T-helper 1 cell treated with Interleukin-12 subunit alpha and Interleukin-12 subunit beta and Interleukin-4 antibody, amounts not matched to agents 30 ng/mL and 1 ng/mL, for 36 hours (primary cell): ENCODE measurements around the gene RUNX2. TPM values are rescaled to one million over a fixed set of nuclear protein-coding genes. Genes with fewer than 3 reads are reported as not detected.

Experiments used
- intact Hi-C: fragments of 100-400 bp; cut with micrococcal nuclease; formaldehyde crosslinking; loops from one replicate; pipeline ENCODE4 v1.15.1; 2024
- total RNA-seq: library from RNA; stranded (reverse); gene quantifications from 2 replicates; pipeline ENCODE4 v1.2.3, GENCODE V29; 2022

Gene RUNX2
- total RNA-seq, 1 donor from 2014 or later, result 14.6 TPM

DNA sequence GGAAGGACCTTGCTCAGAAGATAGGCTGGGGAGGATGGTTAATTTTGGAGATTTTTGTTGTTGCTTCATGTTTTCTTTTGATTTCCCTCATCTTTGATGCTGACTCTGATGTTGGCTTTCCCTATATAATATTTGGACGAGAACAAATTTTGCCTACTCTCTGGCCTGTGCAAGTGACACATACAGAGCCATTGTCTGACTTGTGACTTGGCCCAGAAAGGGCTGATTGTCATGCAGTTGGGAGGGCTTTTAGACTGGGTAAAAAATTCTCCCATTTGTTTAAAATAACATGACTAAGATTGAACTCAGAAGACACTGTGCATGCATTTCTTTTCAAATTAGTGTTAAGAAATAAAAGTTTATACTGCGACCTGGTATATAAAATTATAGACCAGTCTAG is 148.2 kb downstream of the RUNX2 start:
- intact Hi-C loops, result loop anchor here (5.0 kb wide), 1 partner anchor 39 kb away; no protein-coding TSS in a partner anchor

DNA sequence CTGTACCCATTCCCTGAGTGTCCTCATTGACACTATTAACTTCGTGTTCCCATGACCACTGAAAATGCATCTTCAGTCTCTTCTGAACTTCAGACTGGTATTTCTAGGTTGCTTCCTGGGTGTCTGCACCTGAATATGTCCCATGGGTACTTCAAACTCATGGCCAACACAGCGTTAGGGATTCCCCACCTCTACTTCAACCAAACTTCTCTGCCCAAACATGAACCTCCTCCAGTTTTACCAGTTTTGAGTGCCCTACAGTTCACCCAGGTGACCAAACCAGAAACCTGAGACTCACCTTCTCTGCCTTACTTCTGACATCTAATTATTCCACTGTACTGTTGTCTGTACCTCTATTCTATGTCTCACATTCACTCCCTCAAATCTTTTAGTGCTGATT is 149.1 kb downstream of the RUNX2 start:
- intact Hi-C loops, result loop anchor here (5.0 kb wide), 1 partner anchor 40 kb away; no protein-coding TSS in a partner anchor

DNA sequence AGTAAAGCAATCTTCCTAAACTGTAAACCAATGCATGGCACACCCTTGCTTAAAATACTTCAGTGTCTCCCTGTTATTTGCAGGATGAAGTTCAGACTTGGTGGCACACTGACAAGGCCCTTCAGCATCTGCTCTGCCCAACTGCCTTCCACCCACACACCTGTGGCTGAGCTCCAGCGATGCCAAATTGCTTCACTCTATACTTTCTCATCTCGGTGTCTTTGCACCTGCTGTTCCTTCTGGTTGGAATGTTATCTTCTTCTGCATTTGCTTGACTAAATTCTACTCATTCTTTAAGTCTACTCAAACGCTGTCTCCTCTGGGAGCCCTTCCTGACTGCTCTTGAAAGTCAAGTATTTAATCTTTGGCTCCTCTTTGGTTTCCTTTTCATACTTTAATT is 149.7 kb downstream of the RUNX2 start:
- intact Hi-C loops, result loop anchor here (5.0 kb wide), 1 partner anchor 40 kb away; no protein-coding TSS in a partner anchor

DNA sequence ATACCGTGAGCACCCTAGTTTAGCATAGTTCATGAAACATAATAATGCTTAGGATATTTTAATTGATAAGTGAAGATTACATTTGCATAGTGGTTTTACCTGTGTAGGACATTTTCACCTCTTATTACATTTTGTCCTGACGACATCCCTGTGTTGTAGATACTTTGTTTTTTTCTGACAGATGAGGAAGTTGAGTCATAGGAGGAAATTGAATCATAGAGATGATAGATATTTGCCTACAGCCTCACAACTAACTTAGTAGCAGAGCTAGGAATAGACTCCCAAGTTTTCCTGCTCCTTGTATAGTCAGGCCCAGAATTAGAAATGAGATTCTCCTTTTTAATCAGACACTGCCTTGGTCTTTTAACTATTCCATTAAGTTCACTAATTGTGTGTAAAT is 150.1 kb downstream of the RUNX2 start:
- intact Hi-C loops, result loop anchor here (5.0 kb wide), 1 partner anchor 41 kb away; no protein-coding TSS in a partner anchor

DNA sequence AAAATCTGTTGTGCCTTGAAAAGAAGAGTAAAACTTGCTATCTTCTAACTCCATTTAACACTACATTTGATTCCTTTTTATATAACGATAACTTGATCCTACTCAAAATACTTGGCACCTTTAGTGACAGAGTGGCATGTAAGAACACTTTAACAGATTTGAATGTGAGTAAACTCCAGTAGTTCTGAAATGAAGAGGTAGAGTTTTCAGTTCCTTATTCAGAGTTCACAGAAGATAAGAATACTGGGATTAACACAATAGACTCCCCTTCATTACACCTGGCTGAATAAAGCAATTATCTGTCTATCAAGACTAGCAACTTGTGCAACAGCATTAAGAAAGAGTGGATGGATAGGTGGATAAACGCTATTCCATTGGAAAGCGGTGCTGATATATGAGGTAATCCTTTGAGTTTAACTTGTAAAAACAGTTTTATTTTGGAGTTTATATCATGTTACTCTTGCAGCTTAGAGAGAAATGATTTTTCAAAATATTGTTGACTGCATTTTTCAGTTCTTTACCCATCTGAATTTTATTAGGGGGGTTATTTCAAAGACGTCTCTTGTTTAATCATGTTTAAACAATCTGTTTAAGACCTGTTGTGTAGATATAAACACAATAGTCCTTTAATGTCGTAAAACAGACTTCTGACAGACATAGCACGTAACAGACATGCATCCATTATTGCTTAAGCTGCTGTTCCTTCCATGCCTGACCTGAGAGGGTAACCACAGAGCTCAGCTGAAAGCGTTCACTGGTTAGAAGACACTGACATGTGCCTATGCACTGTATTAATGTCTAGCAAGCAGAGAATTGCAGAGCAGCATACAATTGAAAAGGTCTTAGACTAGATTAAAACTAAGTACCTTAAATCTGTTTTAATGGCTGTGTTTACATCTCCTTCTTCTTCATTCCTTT is 152.0 kb downstream of the RUNX2 start:
- intact Hi-C loops, result loop anchor here (5.0 kb wide), 1 partner anchor 43 kb away; no protein-coding TSS in a partner anchor

DNA sequence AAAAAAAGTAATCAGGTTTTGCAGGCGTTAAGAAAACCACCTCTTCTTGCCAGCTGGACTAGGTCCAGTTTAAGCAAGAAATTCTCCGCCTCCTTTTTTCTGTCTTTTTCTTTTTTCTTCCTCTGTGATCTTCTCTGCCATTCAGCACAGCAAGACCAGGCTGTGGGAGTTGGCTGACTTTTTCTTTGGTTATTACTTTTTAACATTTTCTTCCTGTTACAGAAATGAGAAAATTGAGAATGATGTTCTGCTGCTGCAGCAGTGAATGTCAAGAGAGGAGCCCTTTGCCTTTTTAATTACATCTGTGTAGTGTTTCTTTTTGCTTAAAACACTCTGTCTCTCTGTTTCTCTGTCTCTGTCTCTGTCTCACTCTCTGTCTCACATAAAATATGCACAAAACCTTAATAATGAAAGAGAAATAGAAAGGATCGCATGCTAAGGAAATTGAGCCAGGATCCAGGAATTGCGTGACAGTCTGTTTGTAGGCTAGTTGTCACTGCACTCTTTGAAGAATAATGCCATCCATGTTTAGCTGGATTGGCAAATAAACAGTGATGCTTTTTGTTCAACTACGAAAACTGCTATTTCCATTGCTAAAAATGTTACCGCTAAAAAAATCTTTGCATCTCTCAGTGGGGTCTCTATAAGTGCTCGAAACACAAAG is 152.8 kb downstream of the RUNX2 start:
- intact Hi-C loops, result no loop called here

DNA sequence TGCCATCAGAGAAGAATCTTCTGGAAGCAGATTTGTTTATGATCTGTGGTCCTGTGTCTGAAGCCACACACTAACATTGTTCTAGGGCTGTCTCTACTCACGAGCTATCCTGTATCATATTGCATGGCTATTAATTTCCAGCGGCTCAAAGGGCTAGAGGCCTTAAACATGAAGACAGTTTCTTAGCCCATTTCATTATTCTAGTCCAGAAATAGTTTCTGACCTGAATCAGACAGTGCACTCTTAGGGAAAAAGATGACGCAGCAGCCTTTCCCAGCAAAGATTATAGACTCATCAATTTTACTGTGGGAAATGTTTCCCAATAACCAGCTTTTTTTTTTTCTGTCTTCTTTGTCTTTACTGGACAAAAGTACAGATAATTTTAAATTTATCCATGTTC is 154.9 kb downstream of the RUNX2 start:
- intact Hi-C loops, result no loop called here

DNA sequence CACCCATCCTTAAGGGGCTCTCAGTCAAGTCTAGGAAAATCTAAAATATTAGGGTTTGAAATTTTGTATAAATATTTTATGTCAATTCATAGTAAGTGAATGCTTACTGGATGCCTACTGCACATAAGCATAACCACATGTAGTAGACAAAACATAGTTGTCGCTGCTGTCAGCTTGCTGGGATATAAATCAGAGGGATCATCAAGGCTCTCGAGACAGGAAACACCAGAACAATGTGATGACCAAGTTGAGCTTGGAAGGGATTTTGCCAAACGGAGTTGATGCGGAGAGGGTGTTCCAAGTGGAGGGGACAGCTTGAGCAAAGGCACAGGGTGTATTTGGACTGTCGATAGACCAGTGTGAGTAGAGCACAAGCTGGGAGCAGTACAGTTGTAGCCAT is 155.4 kb downstream of the RUNX2 start:
- intact Hi-C loops, result no loop called here

DNA sequence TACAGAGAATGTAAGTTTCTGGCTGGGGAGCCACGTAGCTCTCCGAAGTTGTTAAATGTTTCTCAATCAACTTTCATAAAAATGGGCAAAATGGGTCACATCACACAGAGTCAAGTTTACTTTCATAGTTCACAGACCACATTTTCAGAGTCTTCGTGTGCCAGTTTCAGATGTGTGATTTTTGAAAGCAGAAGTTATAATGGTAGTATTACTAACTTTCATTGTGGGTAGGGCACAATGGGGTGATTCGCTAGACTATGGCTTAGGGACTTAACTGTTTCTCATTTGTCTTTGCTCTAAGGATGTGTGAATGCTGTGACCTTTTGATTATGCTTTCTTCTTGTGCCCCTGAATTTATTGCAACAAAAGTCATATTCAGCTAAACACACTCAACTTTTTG is 158.6 kb downstream of the RUNX2 start:
- intact Hi-C loops, result no loop called here

DNA sequence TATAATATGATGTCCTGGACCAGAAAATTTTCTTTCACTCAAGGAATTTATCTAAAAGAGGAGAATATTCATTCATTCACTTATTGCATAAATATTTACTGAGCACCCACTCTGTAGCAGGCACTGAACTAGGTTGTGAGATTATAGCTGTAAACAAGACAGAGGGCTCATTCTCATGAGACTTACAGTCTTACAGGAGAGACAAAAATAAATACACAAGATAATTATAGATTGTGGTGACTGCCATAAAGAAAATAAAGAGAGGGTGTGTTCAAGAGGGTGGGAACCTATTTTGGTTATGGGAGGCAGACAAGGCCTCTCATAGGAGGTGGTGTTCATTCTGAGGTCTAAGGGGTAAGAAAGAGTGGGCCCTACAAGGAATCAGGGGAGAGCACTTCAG is 159.5 kb downstream of the RUNX2 start:
- intact Hi-C loops, result no loop called here

DNA sequence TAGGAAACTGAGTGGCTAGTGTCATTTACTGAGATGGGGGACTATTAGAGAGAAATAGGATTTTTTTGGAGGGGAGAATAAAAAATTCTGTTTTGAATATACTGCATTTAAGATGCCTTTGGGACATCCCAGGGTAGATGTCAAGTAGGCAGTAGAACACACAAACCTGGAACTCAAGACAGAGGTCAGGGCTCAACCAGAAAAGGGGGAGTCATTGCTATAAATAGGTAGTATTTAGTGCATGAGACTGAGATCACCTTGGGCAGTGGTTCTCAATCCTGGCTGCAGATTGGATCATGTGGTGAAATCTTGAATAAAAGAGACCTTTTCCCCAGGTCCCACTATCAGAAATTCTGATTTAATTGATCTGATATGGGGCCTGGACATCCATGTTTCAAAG is 160.1 kb downstream of the RUNX2 start:
- intact Hi-C loops, result no loop called here

DNA sequence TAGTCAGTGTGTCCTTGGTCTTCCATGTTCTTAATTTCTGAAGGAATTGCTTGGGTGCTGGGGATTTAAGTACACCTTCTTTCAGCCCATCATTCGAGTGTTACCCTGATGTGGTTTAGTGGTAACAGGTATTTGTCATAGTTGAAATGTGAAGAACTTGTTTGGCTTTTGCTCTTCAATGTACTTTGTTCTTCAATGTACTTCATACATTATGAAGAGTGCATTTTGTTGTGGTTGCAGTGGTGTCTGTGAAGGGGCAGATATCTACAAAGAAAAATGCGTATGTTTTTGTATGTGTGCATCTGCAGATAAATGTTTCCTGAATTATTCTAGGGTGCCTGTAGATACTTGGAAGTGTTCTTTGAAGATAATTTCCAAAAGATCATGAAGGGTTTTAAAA is 160.8 kb downstream of the RUNX2 start:
- intact Hi-C loops, result no loop called here

DNA sequence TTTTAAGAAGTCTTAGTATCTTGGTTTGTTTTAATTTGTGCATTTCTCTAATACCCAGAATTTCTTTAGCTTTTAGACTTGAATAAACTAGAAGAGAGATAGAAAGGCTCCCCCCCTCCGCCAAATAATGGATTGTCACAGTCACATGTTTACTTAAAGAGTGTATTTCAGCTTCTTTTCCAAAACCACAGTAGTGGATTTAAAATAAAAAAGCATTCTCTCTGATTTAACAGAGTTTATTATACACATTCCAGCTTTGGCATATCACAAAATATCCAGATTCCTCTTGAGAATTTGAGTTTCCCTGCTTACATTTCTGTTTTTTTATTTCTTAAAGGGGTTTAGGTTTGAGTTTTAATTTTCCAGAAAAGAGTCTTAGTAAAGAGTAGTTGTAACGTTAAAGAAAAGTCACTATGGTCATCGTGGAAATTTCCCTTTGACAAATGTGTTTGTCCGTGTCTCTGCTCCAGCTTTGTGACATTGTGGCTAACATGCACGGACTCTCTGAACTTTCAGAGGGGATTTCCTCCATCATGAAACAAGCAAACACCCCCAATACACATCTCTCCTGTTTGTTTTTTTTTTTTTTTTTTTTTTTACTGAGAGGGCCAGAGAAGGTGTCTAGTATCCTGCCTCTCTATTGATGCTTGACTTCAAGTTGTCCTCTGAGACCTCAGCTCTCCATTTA is 163.1 kb downstream of the RUNX2 start:
- intact Hi-C loops, result no loop called here

DNA sequence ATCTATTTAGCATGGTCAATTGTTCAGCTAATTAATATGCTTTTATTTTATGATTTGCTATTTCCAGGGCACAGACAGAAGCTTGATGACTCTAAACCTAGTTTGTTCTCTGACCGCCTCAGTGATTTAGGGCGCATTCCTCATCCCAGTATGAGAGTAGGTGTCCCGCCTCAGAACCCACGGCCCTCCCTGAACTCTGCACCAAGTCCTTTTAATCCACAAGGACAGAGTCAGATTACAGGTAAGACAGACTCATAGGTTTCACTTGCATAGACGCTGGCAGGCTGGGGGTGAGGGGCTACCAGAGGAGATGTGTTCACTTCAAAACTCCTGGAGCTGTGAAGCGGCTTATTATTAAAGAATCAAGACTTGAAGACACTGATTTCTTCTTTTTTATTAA is 163.7 kb downstream of the RUNX2 start:
- intact Hi-C loops, result no loop called here

DNA sequence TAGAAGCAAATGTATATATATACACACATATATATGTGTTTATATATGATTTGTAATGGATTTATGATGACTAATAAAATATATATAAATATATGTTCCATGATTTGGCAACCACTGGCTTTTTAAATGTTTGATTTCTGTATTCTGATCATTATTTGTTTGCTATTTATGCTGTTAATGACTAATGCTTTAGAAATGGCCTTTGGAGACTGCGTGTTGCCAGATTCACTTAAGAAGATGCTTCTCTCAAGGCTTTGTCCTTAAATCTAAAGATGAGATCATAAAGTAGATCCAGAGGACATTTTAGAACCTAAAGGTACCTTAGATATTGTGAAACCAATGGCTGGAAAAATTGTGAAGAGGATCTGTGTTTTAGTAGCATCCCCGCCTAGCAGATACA is 165.6 kb downstream of the RUNX2 start:
- intact Hi-C loops, result loop anchor here (2.0 kb wide), 3 partner anchors 71 to 221 kb away; no protein-coding TSS in a partner anchor

DNA sequence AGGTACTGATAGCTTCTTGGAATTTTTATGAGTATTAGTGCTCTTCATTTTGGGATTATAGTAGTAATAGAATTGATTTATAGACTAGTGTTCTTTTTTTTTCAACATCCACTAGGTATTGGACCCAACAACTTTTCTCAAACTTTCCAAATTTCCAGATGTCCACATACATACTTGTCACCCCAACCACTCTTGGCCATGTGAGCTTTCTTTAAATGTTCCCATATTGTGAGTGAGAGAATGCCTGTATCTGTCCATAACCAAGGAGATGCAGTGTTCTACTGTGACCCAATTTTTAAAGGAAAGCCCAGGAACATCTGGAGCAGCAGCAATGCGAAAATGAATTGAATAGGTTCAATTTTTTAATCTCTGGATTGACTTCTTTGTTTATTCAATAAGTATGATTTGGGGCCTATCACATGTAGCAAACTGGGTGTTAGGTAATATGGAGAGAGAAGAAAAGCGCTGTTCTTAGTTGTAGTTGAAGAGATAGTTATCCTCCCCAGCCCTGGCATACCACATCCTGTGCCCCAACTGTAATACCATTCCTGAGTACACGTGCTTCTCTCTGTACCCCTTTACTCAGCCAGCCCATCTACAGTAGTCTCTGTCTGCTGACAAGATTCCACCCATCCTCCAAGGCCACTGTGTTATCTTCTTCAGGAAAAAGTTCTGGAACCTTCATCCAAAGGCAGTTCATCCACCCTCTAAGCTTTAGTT is 166.4 kb downstream of the RUNX2 start:
- intact Hi-C loops, result loop anchor here (2.0 kb wide), 3 partner anchors 72 to 220 kb away; no protein-coding TSS in a partner anchor

DNA sequence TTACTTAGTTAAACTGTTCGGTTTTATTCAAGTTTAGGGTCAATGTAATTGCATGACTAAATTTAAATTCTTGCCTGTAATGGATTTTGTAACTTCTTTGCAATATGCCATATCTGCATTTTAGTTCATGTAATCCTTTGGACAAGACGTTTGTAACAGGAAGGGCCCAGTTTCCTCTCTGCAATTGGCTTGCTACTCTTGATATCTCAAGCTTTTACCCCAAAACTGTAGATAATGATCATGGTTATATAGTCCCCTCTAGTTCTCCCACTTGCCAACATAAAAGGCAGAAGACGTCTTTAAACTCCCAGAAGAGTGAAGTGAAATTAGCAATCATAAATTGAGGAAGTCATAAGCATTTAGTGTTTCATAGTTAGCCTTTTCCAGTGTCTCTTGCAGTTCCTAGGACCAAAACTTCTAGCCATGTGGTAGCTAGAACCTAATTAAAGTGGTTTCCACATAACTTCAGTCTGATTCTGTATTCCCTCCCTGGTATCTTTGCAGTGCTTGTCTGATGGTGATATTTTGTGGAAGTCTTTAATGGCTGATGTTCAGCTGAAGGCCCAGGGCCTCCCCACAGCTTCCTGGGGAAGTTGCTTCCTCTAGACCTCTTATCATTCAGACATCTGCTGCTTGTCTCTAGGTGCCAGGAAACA is 167.4 kb downstream of the RUNX2 start:
- intact Hi-C loops, result loop anchor here (2.0 kb wide), 3 partner anchors 73 to 219 kb away; no protein-coding TSS in a partner anchor

DNA sequence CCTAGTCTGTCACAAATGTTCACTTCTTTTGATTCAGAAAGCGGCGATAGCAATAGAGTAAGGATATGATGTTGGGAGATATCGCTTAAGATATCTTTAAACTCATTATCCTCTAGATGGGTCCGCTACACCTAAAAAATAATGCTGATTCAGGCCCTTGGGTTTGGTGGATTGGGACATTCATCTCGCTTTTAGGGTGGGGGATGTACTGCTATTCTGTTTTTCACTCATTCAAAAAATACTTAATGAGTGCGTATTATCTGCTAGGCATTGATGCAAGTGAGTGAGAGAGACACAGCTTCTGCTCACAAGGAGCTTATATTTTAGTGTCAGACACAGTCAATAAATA is 167.9 kb downstream of the RUNX2 start:
- intact Hi-C loops, result no loop called here

DNA sequence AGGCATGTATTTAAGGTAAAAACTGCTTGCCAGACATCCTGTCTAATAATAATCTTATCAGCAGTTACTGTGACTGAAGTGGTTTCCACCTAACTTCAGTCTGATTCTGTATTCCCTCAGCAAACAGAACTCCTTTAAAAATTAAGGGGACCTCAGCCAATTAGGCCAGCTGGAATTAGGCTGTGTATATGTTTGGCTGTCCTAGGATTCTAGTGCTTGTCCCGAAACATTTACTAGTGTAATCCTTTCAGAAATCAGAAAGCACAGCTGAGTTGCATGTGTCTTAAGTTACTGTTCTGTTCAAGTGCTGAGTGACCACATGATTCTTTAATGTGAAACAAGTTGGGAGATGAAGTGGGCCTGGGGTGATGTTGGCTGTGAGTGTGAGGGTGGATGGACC is 170.5 kb downstream of the RUNX2 start:
- intact Hi-C loops, result no loop called here
